ENCODE results near the gene ZNF107. TPM values are rescaled to one million over a fixed set of nuclear protein-coding genes. Genes with fewer than 3 reads are reported as not detected.

ZNF107 gene
- total RNA-seq, 2 experiments from 2014 or later = 68.9 to 92.2 TPM

DNA sequence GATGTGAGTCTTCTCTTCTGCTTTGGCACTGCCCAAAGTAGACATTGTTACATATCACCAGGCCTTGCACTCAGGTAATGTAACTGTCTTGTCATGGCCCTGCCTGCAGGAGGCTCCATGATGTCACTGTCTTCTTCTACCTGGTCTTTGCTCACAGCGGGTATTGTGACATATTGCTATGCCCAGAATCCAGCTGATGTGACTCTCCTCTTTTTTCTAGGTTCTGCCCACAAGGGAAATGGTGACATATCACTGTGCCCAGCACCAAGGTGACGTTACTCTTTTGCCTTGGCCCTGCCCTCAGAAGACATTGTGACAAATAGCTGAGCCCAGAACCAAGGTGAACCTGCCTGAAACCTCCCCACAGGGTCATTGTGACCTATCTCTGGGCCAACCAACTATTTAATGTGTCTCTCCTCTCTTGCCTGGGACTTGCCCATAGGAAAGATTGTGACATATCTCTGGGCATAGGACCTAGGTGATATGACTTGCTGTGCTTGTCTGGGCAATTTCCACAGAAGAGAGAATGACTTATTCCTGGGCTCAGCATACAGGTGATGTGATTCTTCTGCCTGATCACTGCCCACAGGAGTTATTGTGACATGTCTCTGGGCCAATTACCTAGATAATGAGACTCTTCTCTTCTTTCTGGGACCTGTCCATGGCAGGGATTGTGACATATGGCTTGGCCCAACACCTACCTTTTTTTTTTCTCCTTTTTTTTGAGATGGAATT lies 26.5 kb upstream of the ZNF107 start:
- no peaks in the 10 kb centered on the region for H3K9me3 ChIP-seq (ENCODE audit: low read length)
- ChIA-PET CTCF (ENCODE audit: unreplicated experiment) (no interaction called here), POLR2A (interaction anchor here (1.0 kb wide), 1 partner anchor 13 kb away, joined by 3 read pairs; no protein-coding TSS in a partner anchor)
- no peaks in the 10 kb centered on the region for H3K36me3 ChIP-seq (ENCODE audit: insufficient read depth, low read length)
- no peaks in the 10 kb centered on the region for H3K4me1 ChIP-seq (ENCODE audit: insufficient read depth, low read length, poor library complexity, severe bottlenecking)
- no peak overlapping the region for H3K4me2 ChIP-seq (ENCODE audit: low read length)
- H3K9me2 ChIP-seq (ENCODE audit: insufficient read depth, low read length) = no peaks in the 10 kb centered on the region
- H3K79me2 ChIP-seq (ENCODE audit: insufficient read depth, low read depth, low read length) = no peaks in the 10 kb centered on the region
- H3K4me3 ChIP-seq (ENCODE audit: low read depth, low read length, poor library complexity, severe bottlenecking) = no peak overlapping the region
- peak; percentile 53 for DNase-seq (ENCODE audit: low spot score)
- intact Hi-C loops (cut with micrococcal nuclease; ENCODE audit: unreplicated experiment) = loop anchor here (5.0 kb wide), 4 partner anchors 53 to 313 kb away; no protein-coding TSS in a partner anchor
- H3K27ac ChIP-seq (ENCODE audit: low read depth, low read length, poor library complexity, severe bottlenecking) = no peak overlapping the region
- TF ChIP-seq EZH2phosphoT487 (IDR thresholded peaks at IDR 0.05; ENCODE audit: borderline replicate concordance, low read depth, low read length) = no peak
- TF ChIP-seq, protein P1, sequence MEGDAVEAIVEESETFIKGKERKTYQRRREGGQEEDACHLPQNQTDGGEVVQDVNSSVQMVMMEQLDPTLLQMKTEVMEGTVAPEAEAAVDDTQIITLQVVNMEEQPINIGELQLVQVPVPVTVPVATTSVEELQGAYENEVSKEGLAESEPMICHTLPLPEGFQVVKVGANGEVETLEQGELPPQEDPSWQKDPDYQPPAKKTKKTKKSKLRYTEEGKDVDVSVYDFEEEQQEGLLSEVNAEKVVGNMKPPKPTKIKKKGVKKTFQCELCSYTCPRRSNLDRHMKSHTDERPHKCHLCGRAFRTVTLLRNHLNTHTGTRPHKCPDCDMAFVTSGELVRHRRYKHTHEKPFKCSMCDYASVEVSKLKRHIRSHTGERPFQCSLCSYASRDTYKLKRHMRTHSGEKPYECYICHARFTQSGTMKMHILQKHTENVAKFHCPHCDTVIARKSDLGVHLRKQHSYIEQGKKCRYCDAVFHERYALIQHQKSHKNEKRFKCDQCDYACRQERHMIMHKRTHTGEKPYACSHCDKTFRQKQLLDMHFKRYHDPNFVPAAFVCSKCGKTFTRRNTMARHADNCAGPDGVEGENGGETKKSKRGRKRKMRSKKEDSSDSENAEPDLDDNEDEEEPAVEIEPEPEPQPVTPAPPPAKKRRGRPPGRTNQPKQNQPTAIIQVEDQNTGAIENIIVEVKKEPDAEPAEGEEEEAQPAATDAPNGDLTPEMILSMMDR (conservative IDR thresholded peaks at IDR 0.05; ENCODE audit: low read length) = peak; percentile 67
- H4K20me1 ChIP-seq (ENCODE audit: insufficient read depth, low read length) = no peaks in the 10 kb centered on the region
- H2AFZ ChIP-seq (ENCODE audit: low read length) = no peak overlapping the region
- BruUV-seq (replicated peaks) = no TSS peak

DNA sequence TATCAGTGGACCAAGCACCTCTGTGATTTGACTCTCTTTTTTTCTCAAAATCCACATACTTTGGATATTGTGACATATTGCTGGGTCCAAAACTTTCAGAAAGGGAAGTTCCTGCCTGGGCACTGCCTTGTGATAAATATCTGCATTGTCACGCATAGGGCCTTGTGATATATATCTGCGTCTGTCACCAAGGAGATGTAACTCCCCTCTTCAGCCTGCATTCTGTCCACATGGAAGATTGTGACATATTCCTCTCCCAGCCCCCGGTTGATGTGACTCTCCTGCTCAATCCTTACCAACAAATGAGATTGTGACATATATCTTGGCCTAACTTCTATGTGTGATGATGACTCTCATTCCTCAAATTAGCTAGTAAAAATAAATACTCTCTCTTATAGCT lies 25.4 kb upstream of the ZNF107 start:
- no peaks in the 10 kb centered on the region for H3K79me2 ChIP-seq (ENCODE audit: insufficient read depth, low read depth, low read length)
- intact Hi-C loops (cut with micrococcal nuclease; ENCODE audit: unreplicated experiment) = no loop called here
- no peak overlapping the region for H3K27ac ChIP-seq (ENCODE audit: low read depth, low read length, poor library complexity, severe bottlenecking)
- no peak overlapping the region for H3K4me3 ChIP-seq (ENCODE audit: low read depth, low read length, poor library complexity, severe bottlenecking)
- H3K4me1 ChIP-seq (ENCODE audit: insufficient read depth, low read length, poor library complexity, severe bottlenecking) = no peaks in the 10 kb centered on the region
- ChIA-PET CTCF (ENCODE audit: unreplicated experiment) (no interaction called here), POLR2A (no interaction called here)
- TF ChIP-seq, protein P1 (conservative IDR thresholded peaks at IDR 0.05; ENCODE audit: low read length) = no peak
- no peak for TF ChIP-seq EZH2phosphoT487 (IDR thresholded peaks at IDR 0.05; ENCODE audit: borderline replicate concordance, low read depth, low read length)
- H3K9me3 ChIP-seq (ENCODE audit: low read length) = no peaks in the 10 kb centered on the region
- DNase-seq (ENCODE audit: low spot score) = no peak
- no peaks in the 10 kb centered on the region for H3K36me3 ChIP-seq (ENCODE audit: insufficient read depth, low read length)
- no peak overlapping the region for H3K4me2 ChIP-seq (ENCODE audit: low read length)
- no peaks in the 10 kb centered on the region for H3K9me2 ChIP-seq (ENCODE audit: insufficient read depth, low read length)
- BruUV-seq (replicated peaks) = no TSS peak
- H4K20me1 ChIP-seq (ENCODE audit: insufficient read depth, low read length) = no peaks in the 10 kb centered on the region
- no peak overlapping the region for H2AFZ ChIP-seq (ENCODE audit: low read length)

DNA sequence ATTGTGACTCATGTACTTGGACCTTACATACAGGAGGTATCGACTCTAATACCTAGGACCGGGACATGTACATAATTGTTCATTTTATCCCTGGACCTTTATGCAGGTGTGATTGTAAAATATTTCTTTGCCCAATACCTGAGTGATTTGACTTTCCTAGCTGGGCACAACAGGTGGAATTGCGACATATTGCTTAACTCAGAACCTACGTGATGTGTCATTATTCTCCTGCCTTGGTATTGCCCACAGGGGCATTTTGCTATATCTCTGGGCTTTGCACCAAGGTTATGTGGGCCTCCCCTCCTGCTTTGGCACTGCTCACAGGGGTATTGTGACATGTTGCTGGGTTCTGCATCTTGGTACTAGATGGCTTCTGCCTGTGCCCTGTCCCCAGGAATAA lies 23.9 kb upstream of the ZNF107 start:
- H3K36me3 ChIP-seq (ENCODE audit: insufficient read depth, low read length) = no peaks in the 10 kb centered on the region

More for the DNA sequence above, 23.9 kb upstream of the ZNF107 start:
- no peaks in the 10 kb centered on the region for H3K79me2 ChIP-seq (ENCODE audit: insufficient read depth, low read depth, low read length)
- ChIA-PET CTCF (ENCODE audit: unreplicated experiment) (no interaction called here), POLR2A (interaction anchor here (0.9 kb wide), 1 partner anchor 232 kb away, joined by 3 read pairs; no protein-coding TSS in a partner anchor)
- H3K4me1 ChIP-seq (ENCODE audit: insufficient read depth, low read length, poor library complexity, severe bottlenecking) = no peaks in the 10 kb centered on the region
- intact Hi-C loops (cut with micrococcal nuclease; ENCODE audit: unreplicated experiment) = no loop called here
- no peak for DNase-seq (ENCODE audit: low spot score)
- no TSS peak for BruUV-seq (replicated peaks)
- H3K4me3 ChIP-seq (ENCODE audit: low read depth, low read length, poor library complexity, severe bottlenecking) = no peak overlapping the region
- no peak overlapping the region for H2AFZ ChIP-seq (ENCODE audit: low read length)
- no peaks in the 10 kb centered on the region for H4K20me1 ChIP-seq (ENCODE audit: insufficient read depth, low read length)
- no peak overlapping the region for H3K27ac ChIP-seq (ENCODE audit: low read depth, low read length, poor library complexity, severe bottlenecking)
- no peak overlapping the region for H3K4me2 ChIP-seq (ENCODE audit: low read length)
- no peak for TF ChIP-seq EZH2phosphoT487 (IDR thresholded peaks at IDR 0.05; ENCODE audit: borderline replicate concordance, low read depth, low read length)
- TF ChIP-seq, protein P1 (conservative IDR thresholded peaks at IDR 0.05; ENCODE audit: low read length) = no peak
- no peaks in the 10 kb centered on the region for H3K9me3 ChIP-seq (ENCODE audit: low read length)
- H3K9me2 ChIP-seq (ENCODE audit: insufficient read depth, low read length) = no peaks in the 10 kb centered on the region

All from OCI-LY7 (cell line).